Panc1 (cell line): Measurements from ENCODE around the gene CFAP298. TPM values are rescaled to one million over a fixed set of nuclear protein-coding genes. Genes with fewer than 3 reads are reported as not detected.

Experiments used
- ATAC-seq: fragments of 200-7000 bp; cut with Tn5 transposase; 2 replicates; pipeline ENCODE4 v1.9.1; 2020; ENCODE audit warnings: mild to moderate bottlenecking, moderate library complexity
- BruUV-seq: library from RNA; stranded (reverse); fragments of 400-500 nt; replicated peaks from 2 replicates; lab custom pipeline; 2021; lab: Mats Ljungman, UMichigan
- CTCF ChIA-PET: fragments of 300-600 bp; sonication (Branson Sonifier 250); formaldehyde crosslinking; loops from one replicate; lab custom pipeline; 2022; ENCODE audit warnings: antibody characterized with exemption; lab: Charles Lee
- POLR2A ChIA-PET: fragments of 300-600 bp; sonication (Branson Sonifier 250); formaldehyde crosslinking; loops from one replicate; lab custom pipeline; 2022; ENCODE audit warnings: antibody characterized with exemption; lab: Charles Lee
- DNase-seq: peaks from one replicate; pipeline ENCODE4 v3.0.0-alpha.2; 2010; ENCODE audit warnings: low read depth, low spot score
- H3K27ac ChIP-seq: 2 replicates; pipeline ENCODE4 v1.5.1; 2011; ENCODE audit warnings: mild to moderate bottlenecking, low read length, inconsistent platforms
- H3K27me3 ChIP-seq: fragments of 200-500 bp; sonication (Bioruptor generic); 2 replicates; pipeline ENCODE4 v1.6.0; 2014; ENCODE audit warnings: low read length, inconsistent platforms; ENCODE audit not compliant: control insufficient read depth, insufficient read depth
- H3K36me3 ChIP-seq: fragments of 200-500 bp; sonication (Bioruptor generic); 2 replicates; pipeline ENCODE4 v1.5.1; 2014; ENCODE audit warnings: inconsistent platforms, mild to moderate bottlenecking, low read length, moderate library complexity; ENCODE audit not compliant: control insufficient read depth, insufficient read depth
- H3K4me1 ChIP-seq: 2 replicates; pipeline ENCODE4 v1.5.1; 2011; ENCODE audit warnings: inconsistent platforms, mild to moderate bottlenecking, low read length, moderate library complexity; ENCODE audit not compliant: control insufficient read depth, insufficient read depth
- H3K4me3 ChIP-seq, 2 experiments: 2 replicates each; pipeline ENCODE4 v1.5.1; 2011 to 2012; ENCODE audit warnings: low read depth in 2 of 2, low read length in 2 of 2, mild to moderate bottlenecking in 2 of 2, inconsistent platforms in 1 of 2, moderate library complexity in 1 of 2
- H3K9me3 ChIP-seq: fragments of 200-500 bp; sonication (Bioruptor generic); 2 replicates; pipeline ENCODE4 v1.5.1; 2014; ENCODE audit warnings: low read depth, mild to moderate bottlenecking, inconsistent platforms, low read length, moderate library complexity; ENCODE audit not compliant: control insufficient read depth, insufficient read depth
- CTCF ChIP-seq: fragments of 450-650 bp; IDR thresholded peaks from 2 replicates; pipeline ENCODE4 v1.5.1; 2017; ENCODE audit warnings: mild to moderate bottlenecking
- POLR2AphosphoS5 ChIP-seq: IDR thresholded peaks from 2 replicates; pipeline ENCODE4 v1.6.1; 2012; ENCODE audit warnings: mild to moderate bottlenecking, low read depth, low read length, moderate library complexity
- REST ChIP-seq, 2 experiments: IDR thresholded peaks; 2 replicates each; pipeline ENCODE4 v1.6.1; 2011 to 2012; ENCODE audit warnings: low read depth in 2 of 2, control low read depth in 1 of 2, low read length in 1 of 2, mild to moderate bottlenecking in 1 of 2, moderate library complexity in 1 of 2; ENCODE audit not compliant: insufficient read depth in 1 of 2
- SIN3A ChIP-seq: IDR thresholded peaks from 2 replicates; pipeline ENCODE4 v1.6.1; 2012; ENCODE audit warnings: low read depth, mild to moderate bottlenecking, low read length, moderate library complexity, borderline replicate concordance; ENCODE audit not compliant: insufficient read depth
- TCF7L2 ChIP-seq: IDR thresholded peaks from 2 replicates; pipeline ENCODE4 v1.6.1; 2011; ENCODE audit warnings: mild to moderate bottlenecking, low read depth, low read length, inconsistent platforms
- in situ Hi-C: cut with HindIII; loops from 2 replicates; pipeline ENCODE4 v1.10.0; 2016; ENCODE audit warnings: low sequenced_read_pairs, low pct_unique_long_range_greater_than_20kb
- intact Hi-C: fragments of 100-400 bp; cut with micrococcal nuclease; formaldehyde crosslinking; loops from one replicate; pipeline ENCODE4 v1.10.0; 2022; ENCODE audit not compliant: unreplicated experiment
- total RNA-seq: library from RNA; stranded (reverse); gene quantifications from one replicate; pipeline ENCODE4 v1.2.1, GENCODE V29; 2021; ENCODE audit not compliant: unreplicated experiment

The CFAP298 gene
- total RNA-seq, 1 experiment from 2014 or later = 42.0 TPM

- no peaks in the 10 kb centered on the region for H3K4me1 ChIP-seq
- no TSS peak for BruUV-seq
- H3K4me3 ChIP-seq = no peak overlapping the region
- POLR2A ChIA-PET = no interaction called here
- in situ Hi-C loops = no loop called here
- TF ChIP-seq TCF7L2 (no peak), POLR2AphosphoS5 (no peak), REST (IDR thresholded peaks at IDR 0.05; ENCODE audit: insufficient read depth in 1 of 2, low read depth in 2 of 2, low read length in 1 of 2) (no peak), SIN3A (no peak), CTCF (peak; percentile 78)
- ATAC-seq (peak; percentile 81), DNase-seq (no peak)
- H3K36me3 ChIP-seq = no peaks in the 10 kb centered on the region
- no peaks in the 10 kb centered on the region for H3K9me3 ChIP-seq
- CTCF ChIA-PET = interaction anchor here (0.5 kb wide), 1 partner anchor 176 kb away, joined by 3 read pairs; no protein-coding TSS in a partner anchor
- no peak overlapping the region for H3K27ac ChIP-seq
- H3K27me3 ChIP-seq = peaks cover 2% of the 10 kb centered on the region; the same call in 1 of the 2 replicates
- intact Hi-C loops = no loop called here
These were observed 34.0 kb downstream of the CFAP298 start for GRCh38 chr21:32578107-32578691.

DNA sequence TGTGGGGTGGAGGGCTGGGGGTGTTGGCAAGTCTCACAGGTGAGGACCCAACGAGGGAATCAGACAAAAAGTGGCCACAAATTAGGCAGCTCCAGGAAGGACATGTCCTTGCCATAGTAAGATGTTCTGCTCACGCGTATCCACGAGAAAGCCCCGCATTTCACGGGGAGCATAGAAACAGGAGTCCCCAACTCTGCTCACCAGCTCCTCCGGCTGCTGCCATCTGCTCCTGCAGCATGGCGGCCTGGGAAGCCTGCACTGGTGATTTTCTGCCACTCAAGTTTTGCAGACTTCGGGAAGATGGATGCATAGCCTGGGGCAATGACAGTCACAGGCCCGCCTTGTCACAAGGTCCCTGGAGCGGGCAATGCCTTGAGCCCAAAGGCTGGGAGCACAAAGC is 36.2 kb downstream of the CFAP298 start:
- Histone ChIP-seq H3K36me3 (no peaks in the 10 kb centered on the region), H3K4me1 (no peaks in the 10 kb centered on the region), H3K27me3 (peaks cover 2% of the 10 kb centered on the region; the same call in 1 of the 2 replicates), H3K9me3 (no peaks in the 10 kb centered on the region), H3K27ac (no peak overlapping the region), H3K4me3 (no peak overlapping the region)
- ChIA-PET CTCF (no interaction called here), POLR2A (no interaction called here)
- intact Hi-C loops = no loop called here
- in situ Hi-C loops = no loop called here
- TF ChIP-seq POLR2AphosphoS5 (no peak), CTCF (no peak), SIN3A (no peak), REST (IDR thresholded peaks at IDR 0.05; ENCODE audit: insufficient read depth in 1 of 2, low read depth in 2 of 2, low read length in 1 of 2) (no peak), TCF7L2 (no peak)
- BruUV-seq = no TSS peak
- ATAC-seq (no peak), DNase-seq (no peak)
